Right lobe of liver (tissue), 6 donors: ENCODE data around the gene MROH9. TPM values are rescaled to one million over a fixed set of nuclear protein-coding genes. Genes with fewer than 3 reads are reported as not detected.

ENCODE experiments used
- ATAC-seq, 4 donors: fragments of 200-7000 bp; cut with Tn5 transposase; one replicate each; pipeline ENCODE4 v1.9.1; 2020; ENCODE audit warnings: mild to moderate bottlenecking in 4 of 4, moderate library complexity in 4 of 4
- DNase-seq, 3 donors: peaks; one replicate each; pipeline ENCODE4 v3.0.0-alpha.2; 2020
- H3K27ac ChIP-seq, 3 donors: fragments of 200-600 bp; one replicate each; pipeline ENCODE4 v1.8.0; 2022
- H3K27me3 ChIP-seq, 2 donors: fragments of 200-600 bp; one replicate each; pipeline ENCODE4 v1.8.0; 2022
- H3K36me3 ChIP-seq, 4 donors: fragments of 200-600 bp; sonication (generic) in 1 of 4; one replicate each; pipeline versions ENCODE4 v1.5.1 to v1.8.0; 2017 to 2022; ENCODE audit warnings: control low read depth in 1 of 4
- H3K4me1 ChIP-seq, 4 donors: fragments of 200-600 bp; sonication (generic) in 1 of 4; one replicate each; pipeline versions ENCODE4 v1.5.1 to v1.8.0; 2017 to 2022; ENCODE audit warnings: control low read depth in 1 of 4
- H3K4me3 ChIP-seq, 3 donors: fragments of 200-600 bp; one replicate each; pipeline ENCODE4 v1.8.0; 2022
- H3K9me3 ChIP-seq, 4 donors: fragments of 200-600 bp; sonication (generic) in 1 of 4; one replicate each; pipeline versions ENCODE4 v1.5.1 to v1.8.0; 2017 to 2022; ENCODE audit warnings: control low read depth in 1 of 4
- CTCF ChIP-seq, 4 donors: fragments of 200-600 bp in 3 of 4; fragments of 450-650 bp in 1 of 4; IDR thresholded peaks; one replicate each; pipeline versions ENCODE4 v1.5.1 to v1.8.0; 2016 to 2022; ENCODE audit warnings: antibody characterized with exemption in 4 of 4, mild to moderate bottlenecking in 2 of 4
- POLR2A ChIP-seq: fragments of 450-650 bp; IDR thresholded peaks from one replicate; pipeline ENCODE4 v1.6.1; 2017; ENCODE audit warnings: antibody characterized with exemption, mild to moderate bottlenecking
- WGBS: methylation state at CpG from one replicate; pipeline ENCODE4 v1.1.6; 2018; ENCODE audit warnings: low coverage, low lambda C conversion rate; ENCODE audit not compliant: insufficient coverage; ENCODE audit errors: missing lambda C conversion rate; 5-methylcytosine and 5-hydroxymethylcytosine counted together
- intact Hi-C, 2 donors: fragments of 100-400 bp; cut with DNase I; formaldehyde crosslinking; loops; one replicate each; pipeline versions ENCODE4 v1.11.2 to v1.14.1; 2022
- microRNA counts: library from miRNA; unstranded; fragments of <30 nt; microRNA quantifications from one replicate; lab custom pipeline; 2016
- microRNA-seq, 2 donors: library from miRNA; unstranded; fragments of <30 nt; microRNA quantifications; one replicate each; pipeline ENCODE4, GENCODE V29; 2019 to 2020
- small RNA-seq, 2 experiments: library from RNA; depleted of rRNA; stranded (forward); fragments of <200 nt; gene quantifications; one replicate each; pipeline ENCODE3, GENCODE V24; 2016
- total RNA-seq, 6 experiments: library from RNA; depleted of rRNA in 2 of 6; stranded (reverse); fragments of >200 nt in 2 of 6; fragmentation: NEBNext Ultra II Directional in 3 of 6; extraction: Animal tissue kit (Norgen Biotek cat#: 25700) in 3 of 6; gene quantifications; one replicate each; pipeline versions ENCODE4 v1.1.0 to v1.2.4, GENCODE V29; 2016 to 2023
- donor health status: DM: no; HTN: yes; CAD: no.
- donor health status: DM: no; HTN: no; CAD: no.
- donor health status: DM: no; HTN: no; CAD: no.
- donor health status: DM: no; HTN: yes; CAD: no.
- donor health status: DM: no; HTN: yes; CAD: no.

MROH9 gene
- total RNA-seq, 6 experiments from 2014 or later, result not detected

- H3K27ac ChIP-seq, result no peak overlapping the region
- no peak overlapping the region for H3K4me3 ChIP-seq
- no peaks in the 10 kb centered on the region for H3K27me3 ChIP-seq
- H3K36me3 ChIP-seq, result peaks cover 0 to 45% (median 21%) of the 10 kb centered on the region in 4 donors
- TF ChIP-seq POLR2A (no peak), CTCF (IDR thresholded peaks at IDR 0.05) (no peak)
- H3K4me1 ChIP-seq, result peaks cover 0 to 29% (median under 1%) of the 10 kb centered on the region in 4 donors
- WGBS, result 67% methylated on average over 3 of the region's 3 CpGs
- H3K9me3 ChIP-seq, result no peaks in the 10 kb centered on the region
- DNase-seq (no peak), ATAC-seq (no peak)
- intact Hi-C loops, result no loop called here
Observed at GRCh38 chr1:171113382-171113781, 178.0 kb downstream of the MROH9 start.

MicroRNA genes within 50 kb of the gene (microRNA counts, 767-probe panel; counts per million panel counts)
- 237 counts per million for microRNA hsa-miR-1295a (lab: Ali Mortazavi, UCI)

Small RNA genes within 50 kb of the gene (microRNA-seq; reads per million reads assigned to microRNA genes)
- gene MIR1295A (0 reads per million in 2 donors), gene MIR1295B (0 reads per million in 2 donors)

Small RNA genes within 50 kb of the gene (small RNA-seq; reads per million reads assigned to genes)
- 1.1 to 1.8 reads per million in 2 experiments for gene MIR1295A

Other genes starting within 250 kb of the MROH9 start
- 100 to 1,000 TPM; 107 to 428 (median 326) TPM for gene FMO3, start 155.4 kb downstream of the MROH9 start, total RNA-seq
- gene FMO2, start 249.8 kb downstream of the MROH9 start, total RNA-seq, result 1 to 10 TPM; 1.0 to 6.8 (median 3.9) TPM